GM21717 (cell line): ENCODE measurements around the gene SNX17.
A peak's percentile ranks its signal among the peaks of the same experiment; 100 is the strongest.
"Not testable (repeated sequence)": the region's sequence is repeated elsewhere in the genome, so short reads cannot be mapped to it uniquely, and the experiment has no call there.

Experiments
- ATAC-seq: cut with Tn5 transposase; IDR thresholded peaks from one replicate; pipeline ENCODE4 v1.9.1; 2021; ENCODE audit warnings: mild to moderate bottlenecking, moderate library complexity; ENCODE audit not compliant: unreplicated experiment

The SNX17 gene, protein sequence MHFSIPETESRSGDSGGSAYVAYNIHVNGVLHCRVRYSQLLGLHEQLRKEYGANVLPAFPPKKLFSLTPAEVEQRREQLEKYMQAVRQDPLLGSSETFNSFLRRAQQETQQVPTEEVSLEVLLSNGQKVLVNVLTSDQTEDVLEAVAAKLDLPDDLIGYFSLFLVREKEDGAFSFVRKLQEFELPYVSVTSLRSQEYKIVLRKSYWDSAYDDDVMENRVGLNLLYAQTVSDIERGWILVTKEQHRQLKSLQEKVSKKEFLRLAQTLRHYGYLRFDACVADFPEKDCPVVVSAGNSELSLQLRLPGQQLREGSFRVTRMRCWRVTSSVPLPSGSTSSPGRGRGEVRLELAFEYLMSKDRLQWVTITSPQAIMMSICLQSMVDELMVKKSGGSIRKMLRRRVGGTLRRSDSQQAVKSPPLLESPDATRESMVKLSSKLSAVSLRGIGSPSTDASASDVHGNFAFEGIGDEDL

DNA sequence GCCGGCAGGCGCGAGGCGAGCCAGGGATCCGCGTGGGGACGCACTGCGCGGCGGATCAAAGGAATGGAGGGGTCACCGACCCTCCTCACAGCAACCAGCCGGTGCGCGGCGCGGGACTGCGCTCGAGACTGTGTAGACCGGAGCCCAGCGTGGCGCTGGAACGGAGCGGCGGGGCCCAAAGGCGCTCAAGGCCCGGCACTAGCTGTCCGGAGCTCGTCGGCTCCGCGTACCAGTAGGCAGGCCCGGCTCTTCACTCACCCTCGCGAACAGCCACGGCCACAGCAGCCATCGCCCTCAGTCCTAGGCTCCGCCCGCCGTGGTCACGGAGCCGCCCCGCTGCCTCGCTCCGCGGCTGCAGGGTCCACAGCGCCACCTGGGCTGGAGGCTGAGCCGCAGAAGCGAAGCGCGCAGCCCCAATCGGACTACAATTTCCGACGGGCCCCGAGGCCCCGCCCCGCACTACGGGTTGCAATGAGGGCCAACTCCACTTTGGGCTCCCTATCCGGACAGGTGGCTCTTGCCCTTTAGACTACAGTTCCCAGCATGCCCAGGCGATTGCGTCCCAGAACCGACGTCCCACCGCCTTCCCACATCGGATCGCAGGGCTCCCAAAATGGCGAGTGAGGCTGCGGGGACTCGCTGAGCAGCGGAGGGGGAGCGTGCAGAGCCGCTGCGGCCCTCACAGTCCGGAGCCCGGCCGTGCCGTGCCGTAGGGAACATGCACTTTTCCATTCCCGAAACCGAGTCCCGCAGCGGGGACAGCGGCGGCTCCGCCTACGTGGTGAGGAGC, at the start of gene SNX17, which contains the start of gene EIF2B4:
Gene SNX17, plus strand, starts transcription at position 591 of the 790 bp plus-strand sequence. Its CDS starts 128 bp downstream, at position 719.
Gene EIF2B4, minus strand, starts transcription at position 313 of the 790 bp plus-strand sequence. Its CDS starts 24 bp downstream, at position 289.
- ATAC-seq, result peak; percentile 83

DNA sequence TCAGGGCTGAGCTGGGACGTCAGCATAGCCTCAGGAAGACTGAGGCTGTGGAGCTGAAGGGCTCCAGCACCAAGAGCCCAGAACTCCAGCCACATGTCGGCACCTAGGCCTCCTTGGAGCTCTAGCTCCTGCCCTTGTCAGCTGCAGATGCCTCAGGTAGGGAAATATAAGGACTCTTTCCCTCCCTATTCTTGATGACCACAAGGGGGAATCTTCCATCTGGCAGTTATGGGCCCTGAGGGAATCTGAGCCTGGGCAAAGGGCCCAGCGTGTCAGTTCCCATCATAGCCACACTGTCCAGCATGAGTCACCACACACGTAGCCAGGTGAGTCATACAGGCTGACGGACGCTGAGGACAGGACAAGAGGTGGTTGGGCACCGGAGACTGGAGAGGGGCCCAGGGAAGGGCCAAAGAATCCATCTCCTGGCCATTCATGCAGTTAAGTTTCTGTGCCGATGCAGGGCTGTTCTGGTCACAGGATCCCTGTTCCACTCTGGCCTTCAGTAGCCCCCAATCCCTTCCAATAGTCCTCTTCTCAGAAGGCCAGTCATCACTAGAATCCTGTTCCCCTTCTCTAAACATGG, 49.4 kb upstream of the SNX17 start:
- ATAC-seq, result no peak

DNA sequence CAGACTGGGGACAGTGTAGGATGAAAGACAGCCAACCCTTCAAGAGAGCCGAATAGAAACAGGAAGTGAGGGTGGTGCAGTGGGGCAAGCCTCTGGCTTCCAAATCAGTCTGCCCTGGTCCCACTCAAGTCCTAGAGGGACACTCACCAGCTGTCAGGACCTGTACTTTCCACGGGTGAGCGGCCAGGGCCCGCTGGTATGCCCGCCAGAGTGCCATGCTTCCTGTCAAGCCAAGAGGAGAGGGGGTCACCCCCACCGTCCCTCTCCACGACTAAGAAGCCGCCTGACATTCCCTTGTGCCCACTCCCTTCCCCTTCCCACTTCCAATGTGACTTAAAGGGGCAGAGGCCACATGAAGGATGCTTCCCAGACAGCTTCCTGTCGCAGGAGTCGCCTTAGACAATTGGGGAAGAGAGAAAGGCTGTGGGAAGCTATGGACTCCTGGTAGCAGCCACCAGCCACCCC, 48.1 kb upstream of the SNX17 start:
- no peak for ATAC-seq

DNA sequence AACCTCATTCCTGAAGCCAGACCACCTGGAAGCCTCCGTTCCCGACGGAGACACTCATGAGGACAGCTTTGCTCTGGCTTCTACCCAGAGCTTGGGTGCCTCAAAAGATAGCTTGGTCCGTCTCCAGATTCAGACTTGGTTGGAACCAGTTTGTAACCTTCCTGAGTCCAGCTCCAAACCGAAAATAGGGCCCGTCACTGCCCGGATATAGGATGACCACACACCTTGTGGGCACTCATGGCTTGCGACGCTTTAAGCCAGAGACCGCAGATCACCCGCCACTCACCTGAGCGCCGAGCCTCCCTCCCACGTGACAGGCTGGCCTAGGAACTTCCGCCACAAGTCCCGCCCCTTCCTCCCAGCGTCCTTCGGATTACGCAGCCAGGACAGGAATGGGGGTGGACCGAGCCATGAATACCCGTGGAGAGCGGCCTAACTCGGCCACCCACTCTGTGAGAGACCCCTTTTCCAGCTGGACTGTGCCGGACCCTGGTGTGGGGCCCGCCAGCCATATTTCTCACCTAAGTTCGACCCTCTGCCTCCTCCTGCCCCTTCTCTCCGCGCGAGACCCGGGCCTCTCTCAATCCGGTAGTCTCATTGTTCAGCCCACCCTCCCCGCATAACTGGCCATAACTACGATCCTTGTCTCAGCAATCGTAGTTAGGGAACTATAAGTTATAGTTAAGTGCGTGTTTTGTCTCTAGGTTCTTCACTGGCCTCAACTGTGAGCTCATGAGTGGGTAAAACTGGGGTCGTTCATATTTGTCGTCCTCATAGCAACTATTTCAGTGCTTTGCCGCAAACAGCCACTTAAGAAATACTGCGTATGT, 47.4 kb upstream of the SNX17 start, which contains the start of gene MPV17:
Gene MPV17, minus strand, starts transcription at position 332 of the 830 bp plus-strand sequence. CDS start 580 bp downstream, outside the sequence.
- ATAC-seq, result peak; percentile 91

DNA sequence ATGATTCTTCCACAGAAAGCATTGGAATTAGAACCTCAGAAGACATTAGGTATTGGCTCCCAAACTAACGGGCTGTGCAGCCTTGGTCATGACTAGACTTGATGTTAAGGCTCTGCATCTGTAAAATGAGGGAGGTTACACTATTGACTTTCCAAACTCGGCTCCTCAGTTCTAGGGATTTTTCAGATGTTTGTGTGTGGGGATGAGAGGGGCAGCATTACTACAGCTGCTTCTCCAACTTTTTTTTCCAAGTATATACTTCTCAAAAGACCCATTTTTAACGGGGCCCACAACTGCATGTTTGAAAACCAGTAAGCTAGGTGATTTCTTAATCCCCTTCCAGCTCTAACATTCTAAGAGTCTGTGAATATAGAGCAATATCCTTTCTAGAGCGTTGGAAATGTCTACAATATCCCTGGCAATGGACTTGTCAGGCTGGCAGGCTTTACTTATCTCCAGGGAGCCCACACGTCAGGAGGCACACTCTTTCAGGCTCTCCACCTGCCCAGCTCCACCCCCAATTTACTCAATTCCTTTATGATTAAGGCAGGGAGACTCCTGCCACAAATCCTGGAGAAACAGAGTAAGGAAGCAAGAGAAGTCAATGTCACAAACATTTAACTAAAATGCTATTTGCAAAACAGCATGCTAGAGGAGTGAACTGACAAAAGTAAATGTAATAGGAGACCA, 46.7 kb upstream of the SNX17 start:
- no peak for ATAC-seq

DNA sequence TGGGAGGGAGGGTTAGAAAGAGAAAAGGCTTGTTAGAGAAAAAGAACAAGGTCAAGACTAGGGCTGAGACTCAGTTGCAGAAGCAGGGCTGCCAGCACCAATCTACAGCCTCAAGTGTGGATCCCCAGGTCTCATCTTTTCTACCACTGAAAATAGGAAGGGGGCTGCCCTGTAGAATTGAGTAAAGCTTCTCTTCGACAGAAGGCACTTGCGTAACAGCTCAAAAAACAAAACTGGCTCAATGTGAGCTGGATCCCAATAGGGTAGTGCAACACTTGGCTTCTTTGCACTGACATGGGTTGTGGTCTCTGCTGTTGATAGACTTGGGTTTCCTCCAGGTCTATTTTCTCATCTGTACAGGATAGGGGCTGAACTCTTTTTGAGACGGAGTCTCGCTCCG, 45.7 kb upstream of the SNX17 start:
- ATAC-seq, result no peak

DNA sequence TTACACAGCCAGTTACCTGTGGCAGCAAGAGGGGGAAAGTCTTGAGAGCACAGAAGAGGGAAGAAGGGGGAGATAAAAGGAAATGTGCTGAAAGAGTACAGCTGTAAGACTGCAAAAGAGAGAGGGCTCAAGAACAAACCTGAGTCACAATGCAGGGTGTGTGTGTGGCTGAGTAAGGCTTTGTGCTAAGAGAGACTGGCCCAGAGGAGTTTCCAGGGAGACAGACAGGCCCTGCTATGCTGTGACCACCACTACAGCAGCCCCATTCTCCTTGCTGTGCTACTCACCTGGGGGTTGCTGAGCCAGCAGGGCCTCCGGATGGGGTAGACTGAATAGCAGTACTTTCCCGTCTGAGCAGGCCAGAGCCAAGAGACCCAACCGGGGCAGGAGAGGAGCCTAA, 35.1 kb upstream of the SNX17 start:
- ATAC-seq, result no peak

DNA sequence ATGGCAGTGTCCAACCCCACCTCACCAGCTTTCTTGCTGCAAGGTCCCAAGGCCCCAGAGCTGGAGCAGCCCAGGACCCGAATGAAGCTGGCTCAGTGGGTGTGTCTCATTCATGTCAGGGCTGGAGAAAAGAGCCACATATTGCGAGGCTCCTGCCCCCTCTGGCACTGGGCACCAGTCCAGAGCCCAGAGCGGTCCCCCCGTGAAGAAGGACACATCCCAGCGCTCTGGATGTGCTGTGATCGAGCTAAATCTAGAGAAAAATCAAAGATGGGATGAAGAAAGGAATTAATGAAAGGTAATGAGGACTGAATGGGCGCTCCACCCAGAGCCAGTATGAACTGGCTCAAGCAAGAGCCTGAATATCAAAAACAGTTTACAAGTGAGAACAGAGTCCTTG, 34.2 kb upstream of the SNX17 start:
- ATAC-seq, result no peak

DNA sequence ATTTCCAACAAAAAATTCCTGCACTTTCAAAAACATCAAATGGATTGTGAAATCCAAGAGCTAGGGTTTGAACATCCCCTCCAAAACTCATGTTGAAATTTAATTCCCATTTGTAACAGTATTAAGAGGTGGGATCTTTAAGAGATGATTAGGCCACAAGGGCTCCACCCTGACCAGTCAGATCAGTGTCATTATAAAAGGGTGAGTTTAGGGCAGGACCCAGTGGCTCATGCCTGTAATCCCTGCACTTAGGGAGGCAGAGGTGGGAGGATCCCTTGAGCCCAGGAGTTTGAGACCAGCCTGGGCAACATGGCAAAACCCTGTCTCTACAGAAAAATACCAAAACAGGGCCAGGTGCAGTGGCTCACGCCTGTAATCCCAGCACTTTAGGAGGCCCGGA, 22.8 kb upstream of the SNX17 start:
- no peak for ATAC-seq

DNA sequence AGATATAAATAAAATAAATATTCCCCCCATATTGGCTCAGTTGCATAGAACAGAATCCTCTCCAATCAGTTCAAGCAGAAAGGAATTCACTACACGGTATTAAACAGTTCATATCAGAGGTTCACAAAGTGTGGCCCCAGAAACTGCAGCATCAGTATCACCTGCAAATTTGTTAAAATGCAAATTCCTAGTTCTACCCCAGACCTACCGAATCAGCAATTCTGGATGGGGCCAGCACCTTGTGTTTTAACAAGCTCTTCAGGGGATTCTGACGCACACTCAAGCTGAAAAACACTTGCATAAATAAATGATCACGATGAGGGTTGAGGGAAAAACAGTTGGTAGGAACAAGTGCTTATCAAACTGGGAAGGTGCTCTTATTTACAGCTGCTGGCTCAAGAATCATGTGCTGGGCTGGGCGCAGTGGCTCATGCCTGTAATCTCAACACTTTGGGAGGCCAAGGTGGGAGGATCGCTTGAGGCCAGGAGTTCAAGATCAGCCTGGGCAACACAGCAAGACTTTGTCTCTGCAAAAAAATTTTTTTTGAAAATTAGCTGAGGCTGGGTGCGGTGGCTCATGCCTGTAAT, 20.2 kb upstream of the SNX17 start:
- ATAC-seq, result no peak

DNA sequence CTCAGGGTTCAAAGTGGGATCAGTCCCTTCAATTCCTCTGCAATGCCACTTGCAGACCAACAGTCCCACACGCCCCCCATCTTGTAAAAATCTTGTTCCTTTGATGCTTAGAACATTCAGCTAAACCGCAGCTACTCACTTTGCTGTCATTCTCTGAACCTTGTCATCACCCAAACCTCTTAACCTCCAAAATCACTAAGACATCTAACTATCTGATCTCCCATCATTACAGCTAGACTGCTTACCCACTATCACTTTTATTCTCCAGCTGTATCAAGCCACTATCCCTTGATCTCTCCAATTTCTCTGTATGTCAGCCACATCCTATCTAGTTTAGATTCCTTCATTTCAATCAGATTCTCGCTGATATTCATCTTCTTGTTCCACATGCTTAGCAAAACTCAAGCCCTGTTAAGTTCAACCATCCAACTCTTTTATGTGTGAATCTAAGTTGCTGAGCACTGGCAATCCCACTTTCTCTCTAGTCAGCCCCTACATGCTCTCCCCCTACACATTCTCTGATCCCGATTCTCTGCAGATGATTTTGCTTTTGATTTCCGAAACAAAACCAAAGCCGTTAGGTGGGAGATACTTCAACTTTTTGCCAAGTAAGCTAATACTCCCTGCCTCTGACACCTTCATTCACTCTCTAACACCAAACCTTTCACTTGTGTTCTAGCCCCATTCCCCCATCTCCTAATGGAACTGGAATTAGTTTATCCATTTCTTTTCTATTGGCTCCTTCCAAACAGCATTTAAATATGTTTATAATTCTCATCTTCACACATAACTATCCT, 18.4 kb upstream of the SNX17 start:
- ATAC-seq, result no peak

DNA sequence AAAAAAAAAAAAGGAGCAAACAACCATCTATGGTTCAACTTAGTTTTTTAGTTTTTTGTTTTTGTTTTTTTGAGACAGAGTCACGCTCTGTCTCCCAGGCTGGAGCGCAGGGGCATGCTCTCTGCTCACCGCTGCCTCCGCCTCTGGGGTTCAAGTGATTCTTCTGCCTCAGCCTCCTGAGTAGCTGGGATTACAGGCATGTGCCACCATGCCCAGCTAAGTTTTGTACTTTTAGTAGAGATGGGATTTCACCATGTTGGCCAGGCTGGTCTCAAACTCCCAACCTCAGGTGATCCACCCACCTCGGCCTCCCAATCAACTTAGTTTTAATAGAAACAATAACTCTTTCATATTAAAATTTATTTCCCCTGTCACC, 17.0 kb upstream of the SNX17 start:
- not testable (repeated sequence) for ATAC-seq

DNA sequence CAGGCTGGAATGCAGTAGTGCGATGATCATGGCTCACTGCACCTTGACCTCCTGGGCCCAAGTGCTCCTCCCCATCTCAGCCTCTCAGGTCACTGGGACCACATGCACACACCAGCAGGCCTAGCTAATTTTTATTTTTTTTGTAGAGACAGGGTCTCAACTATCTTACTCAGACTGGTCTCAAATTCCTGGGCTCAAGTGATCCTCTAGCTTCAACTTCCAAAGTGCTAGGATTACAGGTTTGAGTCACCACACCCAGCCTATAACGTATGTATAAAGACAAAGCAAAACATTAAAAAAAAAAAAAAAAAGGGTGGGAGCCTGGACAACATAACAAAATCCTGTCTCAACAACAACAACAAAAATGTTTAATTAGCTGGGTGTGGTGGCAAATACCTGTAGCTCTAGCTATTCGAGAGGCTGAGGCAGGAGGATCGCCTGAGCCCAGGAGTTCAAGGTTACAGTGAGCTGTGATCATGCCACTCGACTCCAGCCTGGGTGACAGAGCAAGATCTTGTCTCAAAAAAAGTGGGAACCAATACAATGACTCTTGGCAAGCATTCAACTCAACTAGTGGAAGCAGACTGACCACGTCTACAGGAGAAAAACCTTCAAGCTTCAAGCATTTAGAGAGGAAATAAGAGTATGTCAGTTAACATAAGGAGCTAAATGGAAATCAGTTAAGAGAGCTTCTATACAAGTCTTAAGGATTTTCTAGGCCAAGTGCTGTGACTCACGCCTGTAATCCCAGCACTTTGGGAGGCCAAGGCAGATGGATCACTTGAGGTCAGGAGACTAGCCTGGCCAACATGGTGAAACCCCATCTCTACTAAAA, 16.4 kb upstream of the SNX17 start:
- no peak for ATAC-seq

DNA sequence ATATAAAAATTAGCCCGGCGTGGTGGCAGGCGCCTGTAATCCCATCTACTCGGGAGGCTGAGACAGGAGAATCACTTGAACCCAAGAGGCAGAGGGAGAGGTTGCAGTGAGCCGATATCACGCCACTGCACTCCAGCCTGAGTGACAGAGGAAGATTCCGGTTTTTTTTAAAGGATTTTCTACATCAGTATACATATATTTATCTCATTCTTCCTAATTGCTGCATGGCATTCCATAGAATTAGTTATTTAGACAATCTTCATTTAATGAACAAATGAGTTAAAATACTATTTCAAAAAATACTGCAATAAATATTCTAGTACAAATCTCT, 15.9 kb upstream of the SNX17 start:
- no peak for ATAC-seq

DNA sequence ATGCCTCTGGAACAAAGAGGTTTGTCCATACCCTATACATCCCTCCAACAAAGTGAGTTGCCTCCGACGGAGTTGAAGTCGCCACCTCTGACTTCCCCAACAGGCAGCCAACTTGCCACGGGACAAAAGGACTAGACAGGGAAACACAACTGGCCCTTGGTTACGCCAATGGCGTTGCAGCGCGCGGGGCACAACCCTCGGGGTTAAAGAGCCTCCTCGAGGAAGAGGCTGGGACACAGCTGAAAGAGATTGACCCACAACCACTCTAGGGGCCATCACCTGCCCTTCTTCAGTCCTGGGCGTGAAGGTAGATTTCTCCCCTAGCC, 14.4 kb upstream of the SNX17 start:
- peak; percentile 45 for ATAC-seq

DNA sequence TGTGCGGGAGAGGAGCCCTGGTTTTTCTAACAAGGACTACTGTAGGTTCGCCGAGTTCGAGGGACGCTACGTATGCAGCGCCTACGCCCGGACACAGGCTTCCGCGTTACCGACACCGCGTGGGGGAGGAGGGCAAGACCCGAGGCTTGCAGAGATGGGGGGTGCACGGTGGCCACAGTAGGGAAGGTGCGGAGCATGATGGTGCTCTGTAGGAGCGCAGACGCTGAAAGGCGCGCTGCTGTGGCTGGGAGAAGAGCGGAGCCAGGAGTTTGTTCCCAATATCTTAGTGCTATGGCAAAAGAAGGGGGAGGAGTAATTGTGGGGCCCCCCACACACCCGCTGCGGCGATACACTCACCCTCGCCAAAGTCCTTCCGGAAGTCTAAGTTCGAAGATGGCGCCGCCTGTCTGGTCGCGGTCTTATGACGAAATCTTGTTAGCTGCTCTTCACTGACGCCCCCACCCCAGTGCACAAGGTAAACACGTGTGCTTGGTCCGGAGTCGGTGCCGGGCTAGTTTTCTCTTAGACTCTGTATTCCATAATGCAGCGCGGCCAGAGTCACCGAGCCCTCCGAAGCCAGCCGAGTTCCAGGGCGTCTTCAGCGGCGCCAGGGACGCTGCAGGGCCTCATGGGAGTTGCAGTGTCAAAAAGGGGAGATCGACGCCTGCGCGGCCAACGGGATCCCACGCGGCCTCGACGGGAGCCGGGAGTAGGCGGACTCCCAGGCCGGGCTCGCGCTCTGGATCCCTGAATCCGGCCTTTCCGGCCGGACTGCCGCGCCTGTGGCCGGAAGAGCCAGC, 13.8 kb upstream of the SNX17 start, which contains the start of gene GTF3C2:
Gene GTF3C2, minus strand, starts transcription at position 383 of the 800 bp plus-strand sequence. CDS start 13,210 bp downstream, outside the sequence.
- peak; percentile 76 for ATAC-seq
